HG03460 (cell line): ENCODE results near the gene PPARD.
"Not testable (repeated sequence)": the region's sequence is repeated elsewhere in the genome, so short reads cannot be mapped to it uniquely, and the experiment has no call there.

Experiments
- ATAC-seq: cut with Tn5 transposase; IDR thresholded peaks from one replicate; pipeline ENCODE4 v1.9.1; 2021; ENCODE audit not compliant: unreplicated experiment

PPARD gene

DNA sequence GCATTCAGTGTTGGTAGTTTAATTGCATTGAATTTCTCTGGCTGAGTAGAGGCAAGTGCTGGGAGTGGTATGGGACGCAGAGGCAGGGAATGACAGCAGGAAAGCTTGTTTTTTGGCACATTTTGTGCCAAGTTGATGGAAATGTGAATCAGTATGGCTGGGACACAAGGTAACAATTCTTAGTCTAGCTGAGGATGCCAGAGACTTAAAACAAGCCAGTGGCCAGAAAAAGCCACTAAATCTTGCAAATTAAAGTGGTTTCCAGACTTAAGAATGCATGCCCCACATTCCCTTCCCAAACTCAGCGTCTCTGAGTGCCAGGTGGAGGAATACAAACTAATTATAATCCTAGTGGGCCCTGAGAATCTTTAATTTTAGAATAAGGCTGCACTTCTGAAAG, 35.9 kb downstream of the PPARD start:
- ATAC-seq = no peak

DNA sequence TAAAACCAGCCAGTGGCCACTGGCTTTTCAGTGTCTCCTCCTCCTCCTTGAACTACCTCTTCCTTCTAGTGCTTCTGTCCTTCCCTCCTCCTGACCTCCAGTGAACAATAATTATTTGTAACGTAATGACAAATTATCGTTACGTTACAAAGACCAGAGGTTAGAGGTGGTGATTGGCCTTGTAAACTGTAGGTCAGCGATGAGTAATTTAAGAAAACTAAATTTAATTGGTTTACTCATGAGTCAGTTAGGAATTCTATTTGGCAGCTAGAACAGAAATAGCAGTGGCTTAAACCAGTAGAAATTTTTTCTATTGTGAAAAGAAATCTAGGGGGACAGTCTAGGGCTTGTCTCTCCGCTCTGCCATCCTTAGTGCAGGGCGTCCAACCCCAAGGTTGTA, 38.8 kb downstream of the PPARD start:
- ATAC-seq = no peak

DNA sequence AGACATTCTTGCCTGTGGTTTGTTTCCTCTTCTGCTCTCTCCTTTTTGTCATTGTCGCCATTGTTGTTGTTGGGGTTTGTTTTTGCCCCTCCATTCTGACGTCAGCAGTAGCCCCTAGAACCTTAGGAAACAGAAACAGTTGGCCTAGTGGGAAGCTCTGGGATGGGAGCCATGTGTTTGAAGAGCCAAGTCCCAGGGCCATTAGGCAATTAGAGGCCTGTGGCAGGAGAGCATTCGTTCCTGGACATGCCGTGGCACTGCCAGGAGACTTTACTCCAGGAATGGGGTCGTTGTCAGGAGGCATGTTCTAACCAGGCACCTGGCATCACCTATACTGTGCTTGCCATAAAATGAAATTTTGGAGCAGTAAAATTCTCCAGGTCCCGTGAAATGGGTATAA, 39.7 kb downstream of the PPARD start:
- no peak for ATAC-seq

DNA sequence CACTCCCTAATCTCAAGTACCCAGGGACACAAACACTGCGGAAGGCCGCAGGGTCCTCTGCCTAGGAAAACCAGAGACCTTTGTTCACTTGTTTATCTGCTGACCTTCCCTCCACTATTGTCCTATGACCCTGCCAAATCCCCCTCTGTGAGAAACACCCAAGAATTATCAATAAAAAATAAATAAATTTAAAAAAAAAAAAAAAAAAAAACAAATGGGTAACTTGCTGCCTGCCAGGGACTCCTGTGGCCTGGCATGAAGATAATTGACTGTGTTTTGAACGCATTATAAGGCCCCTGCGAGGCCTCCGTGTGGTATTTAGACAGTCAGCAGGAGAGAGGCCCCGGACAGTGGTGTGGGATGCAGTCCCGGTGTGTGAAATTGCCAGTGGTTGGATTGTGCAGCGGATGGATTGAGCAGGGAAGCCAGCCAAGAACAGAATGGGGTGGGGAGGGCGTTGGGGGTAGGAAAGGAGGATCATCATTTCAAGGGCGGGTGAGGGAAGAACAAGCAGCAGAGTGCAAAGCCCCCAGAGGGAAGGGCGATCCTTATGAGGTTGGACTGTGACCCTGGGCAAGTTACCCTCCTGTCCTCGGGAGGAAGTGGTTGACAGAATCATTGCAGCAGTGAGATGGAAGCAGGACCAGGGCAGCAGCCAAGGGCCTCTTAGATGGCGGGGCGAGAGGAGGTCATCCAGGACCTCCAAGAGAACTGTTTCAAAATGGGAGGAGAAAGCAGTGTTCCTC, 43.3 kb downstream of the PPARD start:
- no peak for ATAC-seq

DNA sequence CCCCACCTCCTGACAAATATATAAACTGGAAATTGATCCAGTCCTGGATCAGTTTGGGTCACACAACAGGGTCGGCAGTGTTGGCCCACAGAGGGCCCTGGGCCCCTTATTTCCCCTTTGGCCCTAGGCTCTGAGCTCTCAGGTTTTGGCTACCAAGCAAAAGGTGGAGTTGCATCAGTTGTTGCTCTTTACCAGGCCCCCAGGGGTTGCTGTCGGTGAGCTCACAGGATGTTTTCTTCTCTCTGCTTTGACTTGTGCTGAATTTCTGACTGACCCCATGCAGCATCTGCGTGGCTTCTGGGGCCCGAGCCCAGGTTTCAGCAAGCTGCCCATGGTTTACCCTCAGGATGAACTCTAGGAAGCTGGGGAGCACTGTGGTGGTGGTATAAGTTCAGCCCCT, 44.6 kb downstream of the PPARD start:
- no peak for ATAC-seq

DNA sequence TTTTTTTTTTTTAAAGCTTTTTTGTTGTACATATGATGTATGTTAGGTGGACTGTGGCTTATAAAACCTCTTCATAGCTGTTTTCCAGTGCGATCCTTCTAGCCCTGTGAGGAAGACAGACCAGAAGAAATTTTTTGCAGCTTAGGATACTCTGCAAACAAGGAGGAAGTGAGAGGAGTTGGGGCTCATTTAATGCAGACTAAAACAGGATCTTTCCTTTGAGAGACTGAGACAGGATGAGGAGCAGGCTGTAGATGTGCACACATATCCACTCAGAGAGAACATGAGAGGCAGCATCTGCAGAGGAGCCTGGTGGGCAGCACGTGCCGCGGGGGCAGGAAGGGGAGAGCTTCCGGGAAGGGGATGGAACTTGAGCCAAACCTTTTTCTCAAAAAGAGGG, 45.7 kb downstream of the PPARD start:
- no peak for ATAC-seq

DNA sequence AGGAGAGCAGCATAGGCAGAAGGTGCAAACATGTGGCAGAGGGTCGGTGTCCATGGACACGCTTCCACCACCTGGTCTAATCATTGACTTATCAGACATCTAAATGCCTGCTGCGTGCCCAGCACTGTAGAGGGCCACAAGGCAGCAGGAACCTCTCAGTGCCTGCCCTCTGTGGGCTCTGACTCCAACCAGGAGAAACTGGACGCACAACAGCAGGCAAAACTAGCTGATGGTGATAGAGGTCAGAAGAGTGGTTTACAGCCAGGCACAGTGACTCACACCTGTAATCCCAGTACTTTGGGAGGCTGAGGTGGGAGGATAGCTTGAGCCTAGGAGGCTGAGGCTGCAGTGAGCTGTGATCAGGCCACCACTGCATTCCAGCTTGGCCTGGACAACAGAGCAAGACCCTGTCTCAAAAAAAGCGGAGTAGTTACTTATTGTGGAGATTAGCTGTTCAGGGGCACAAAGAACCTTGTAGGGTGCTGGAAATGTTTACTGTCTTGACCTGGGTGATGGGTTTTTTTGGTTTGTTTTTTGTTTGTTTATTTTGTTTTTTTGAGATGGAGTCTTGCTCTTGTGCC, 46.5 kb downstream of the PPARD start:
- no peak for ATAC-seq

DNA sequence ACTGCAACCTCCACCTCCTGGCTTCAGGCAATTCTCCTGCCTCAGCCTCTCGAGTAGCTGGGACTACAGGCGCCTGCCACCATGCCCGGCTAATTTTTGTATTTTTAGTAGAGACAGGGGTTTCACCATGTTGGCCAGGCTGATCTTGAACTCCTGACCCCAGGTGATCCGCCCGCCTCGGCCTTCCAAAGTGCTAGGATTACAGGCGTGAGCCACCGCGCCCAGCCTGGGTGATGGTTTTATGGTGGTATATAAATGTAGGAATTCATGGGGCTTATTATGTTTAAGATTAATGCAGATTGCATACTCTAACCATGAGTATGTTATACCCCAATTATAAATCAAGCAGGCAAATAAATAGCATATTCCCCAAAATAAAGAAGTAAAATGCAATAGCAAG, 47.0 kb downstream of the PPARD start:
- ATAC-seq = not testable (repeated sequence)

DNA sequence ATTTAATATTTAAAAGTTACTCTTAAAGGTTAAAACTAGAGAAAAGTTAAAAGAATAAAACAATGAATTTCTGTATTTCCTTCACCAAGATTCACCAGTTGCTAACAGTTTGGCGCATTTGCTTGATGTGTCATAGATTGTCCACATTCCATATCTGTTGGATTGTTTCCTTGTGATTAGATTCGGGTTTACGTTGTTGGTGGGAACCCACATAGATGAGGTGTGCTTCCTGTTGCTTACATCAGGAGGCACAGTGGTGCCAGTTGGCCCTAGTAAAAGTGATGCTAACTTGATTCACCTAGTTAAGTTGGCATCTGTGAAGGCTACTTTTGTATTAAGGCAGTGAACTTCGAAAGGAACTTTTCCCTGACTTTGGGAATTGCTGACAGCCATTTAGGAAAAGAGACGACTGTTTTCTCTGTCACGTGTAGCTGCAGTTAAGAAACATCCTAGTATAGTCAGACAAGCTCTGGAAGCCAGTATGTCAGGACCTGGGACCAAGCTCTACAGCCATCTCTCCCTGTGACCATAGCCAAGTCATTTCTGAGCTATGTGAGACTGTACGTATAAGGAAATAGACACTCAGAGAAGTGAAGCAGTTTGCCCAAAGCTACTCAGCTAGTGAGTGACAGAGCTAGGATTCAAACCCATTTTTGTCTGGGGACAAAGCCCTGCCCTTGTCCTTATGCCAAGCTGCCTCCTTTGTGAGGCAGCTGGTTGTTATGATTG, 49.0 kb downstream of the PPARD start:
- no peak for ATAC-seq

DNA sequence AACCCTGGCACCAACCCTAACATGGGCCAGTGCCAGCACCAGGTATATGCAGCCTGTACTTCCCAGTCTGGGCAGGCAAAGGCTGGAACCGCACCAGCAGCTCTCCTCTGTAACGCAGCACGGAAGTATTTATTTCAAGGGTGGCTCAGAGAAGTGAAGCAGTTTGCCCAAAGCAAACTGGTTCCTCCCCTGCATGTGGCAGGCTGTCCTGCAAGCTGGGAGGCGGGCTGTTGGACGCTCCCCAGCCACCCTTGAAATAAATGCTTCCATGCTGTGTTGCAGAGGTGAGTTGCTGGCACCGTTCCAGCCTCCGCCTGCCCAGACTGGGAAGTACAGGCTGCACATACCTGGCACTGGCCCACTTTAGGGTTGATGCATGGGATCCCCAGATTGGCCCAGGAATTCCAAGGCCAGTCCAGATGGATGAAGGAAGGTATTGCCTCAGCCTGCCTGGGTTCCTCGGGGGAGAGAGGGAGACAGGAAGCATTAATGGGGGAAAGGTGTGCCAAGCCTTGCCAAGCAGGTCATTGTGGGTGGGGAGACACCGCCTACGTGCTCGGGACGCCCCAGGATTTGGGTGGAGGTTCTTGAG, 49.8 kb downstream of the PPARD start:
- ATAC-seq = no peak

DNA sequence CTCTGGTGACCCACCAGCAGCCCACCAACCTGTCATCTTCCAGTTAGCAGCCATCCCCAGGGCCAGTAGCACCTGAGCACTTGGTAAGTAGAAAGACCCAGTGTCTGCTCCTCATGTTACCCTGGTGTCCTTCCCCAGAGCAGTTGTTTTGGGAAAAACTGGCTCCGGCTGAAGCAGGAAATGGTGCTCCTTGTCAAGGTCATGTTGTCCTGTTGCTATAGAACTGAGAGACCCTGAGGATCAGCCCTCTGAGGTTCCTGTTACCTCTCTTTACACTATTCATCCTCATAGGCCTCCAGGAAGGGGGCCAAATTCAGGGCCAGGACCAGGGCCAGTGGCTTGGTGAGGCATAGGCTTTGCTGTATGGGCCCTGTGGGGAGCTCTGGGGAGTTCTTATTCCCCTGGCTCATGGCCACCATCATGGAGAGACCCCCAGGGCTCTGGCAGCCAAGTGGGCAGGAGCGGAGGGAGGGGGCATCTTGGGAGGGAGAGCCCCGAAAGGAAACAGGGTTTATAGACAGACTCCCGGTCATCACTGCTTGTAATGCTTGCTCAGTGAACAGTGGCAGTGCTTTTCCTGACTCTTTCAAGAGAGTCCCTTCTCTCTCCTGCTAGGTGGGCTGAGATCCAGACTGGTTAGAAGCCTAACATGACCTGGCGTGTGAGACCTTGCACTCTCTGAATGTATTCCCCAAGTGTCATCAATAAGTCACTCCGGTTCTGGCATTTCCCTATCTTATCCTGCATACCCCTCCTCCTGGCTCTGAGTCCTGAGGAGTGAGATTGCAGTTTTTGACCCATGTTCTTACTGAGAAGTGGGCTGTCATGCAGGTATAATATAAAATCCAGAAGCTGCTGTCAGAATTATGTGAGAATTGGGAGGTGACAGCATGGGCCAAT, 50.7 kb downstream of the PPARD start:
- ATAC-seq = no peak

DNA sequence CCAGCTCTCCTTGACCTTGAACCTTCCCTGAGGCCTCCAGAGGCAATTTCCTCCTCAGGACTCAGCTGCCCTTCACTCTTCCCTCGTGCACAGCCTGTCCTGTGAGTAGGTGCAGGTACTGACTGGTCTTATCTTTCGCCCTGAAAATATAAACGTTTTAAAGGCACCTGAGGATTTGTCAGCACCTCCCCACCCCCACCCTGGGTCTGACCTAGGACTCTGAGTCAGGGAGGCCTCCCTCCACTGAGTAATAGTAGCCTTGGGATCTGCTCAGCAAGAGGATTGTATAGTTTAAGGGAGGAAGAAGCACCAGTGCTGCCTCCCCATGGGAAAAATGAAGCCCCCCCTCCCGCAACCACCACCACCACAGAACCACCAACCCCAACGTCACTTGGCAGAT, 54.6 kb downstream of the PPARD start:
- ATAC-seq = no peak

DNA sequence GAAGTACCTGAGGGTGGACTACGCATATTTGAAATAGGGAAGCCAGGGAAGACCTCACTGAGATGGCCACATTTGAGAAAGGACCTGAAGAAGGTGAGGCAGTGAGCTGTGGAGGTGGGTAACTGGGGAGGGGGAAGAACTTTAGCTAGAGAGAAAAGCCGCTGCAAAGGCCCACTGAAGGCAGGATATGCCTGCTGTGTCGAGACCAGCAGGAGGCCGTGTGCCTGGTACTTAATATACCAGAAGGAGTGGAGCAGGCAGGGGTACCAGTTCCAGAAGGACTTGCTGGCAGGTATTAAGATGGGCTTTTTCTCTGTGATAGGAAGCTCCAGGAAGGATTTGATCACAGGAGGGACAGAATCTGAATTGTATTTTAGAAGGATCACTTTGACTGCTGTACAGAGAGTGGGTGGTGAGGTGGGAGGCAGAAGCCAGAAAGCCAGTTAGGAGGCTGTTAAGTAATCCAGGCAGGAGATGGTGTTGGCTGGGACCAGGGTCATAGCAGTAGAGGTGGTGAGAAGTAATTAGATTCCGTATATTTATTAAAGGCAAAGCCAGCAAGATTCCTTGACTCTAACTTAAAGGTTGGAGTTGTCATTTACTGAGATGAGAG, 55.6 kb downstream of the PPARD start:
- ATAC-seq = no peak

DNA sequence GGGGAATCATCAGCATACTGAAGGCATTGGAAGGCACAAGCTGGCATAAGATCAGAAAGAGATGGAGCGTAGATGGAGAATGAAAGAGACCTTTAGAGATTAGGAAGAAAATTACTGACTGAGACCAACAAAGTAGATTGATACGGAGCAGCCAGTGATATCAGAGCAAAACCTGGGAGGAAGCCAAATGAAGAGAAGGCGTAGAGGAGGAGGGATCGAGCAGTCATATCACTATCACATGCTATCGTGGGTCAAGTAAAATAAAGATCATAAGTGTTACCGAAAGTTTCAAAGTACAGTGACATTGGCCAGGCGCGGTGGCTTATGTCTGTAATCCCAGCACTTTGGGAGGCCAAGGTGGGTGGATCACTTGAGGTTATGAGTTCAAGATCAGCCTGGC, 56.2 kb downstream of the PPARD start:
- ATAC-seq = no peak

DNA sequence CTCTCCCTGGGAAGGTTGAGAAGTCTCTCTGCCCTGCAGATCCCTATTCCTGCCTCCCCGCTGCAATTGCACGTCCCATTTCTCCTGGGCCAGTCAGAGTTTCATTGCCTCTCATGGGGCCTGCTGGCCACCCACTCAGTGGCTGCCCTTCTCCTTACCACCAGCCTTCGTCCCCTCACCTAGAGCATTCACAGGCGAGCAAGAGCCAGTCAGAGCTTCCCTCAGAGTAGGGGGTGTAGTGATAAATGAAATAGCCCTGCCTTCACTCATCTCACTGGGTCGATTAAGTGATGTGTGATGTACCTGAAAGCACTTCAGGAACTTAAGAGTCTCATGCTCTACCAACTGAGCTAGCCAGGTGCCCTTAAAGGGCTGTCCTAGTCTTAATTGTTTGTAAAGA, 57.8 kb downstream of the PPARD start:
- ATAC-seq = no peak

DNA sequence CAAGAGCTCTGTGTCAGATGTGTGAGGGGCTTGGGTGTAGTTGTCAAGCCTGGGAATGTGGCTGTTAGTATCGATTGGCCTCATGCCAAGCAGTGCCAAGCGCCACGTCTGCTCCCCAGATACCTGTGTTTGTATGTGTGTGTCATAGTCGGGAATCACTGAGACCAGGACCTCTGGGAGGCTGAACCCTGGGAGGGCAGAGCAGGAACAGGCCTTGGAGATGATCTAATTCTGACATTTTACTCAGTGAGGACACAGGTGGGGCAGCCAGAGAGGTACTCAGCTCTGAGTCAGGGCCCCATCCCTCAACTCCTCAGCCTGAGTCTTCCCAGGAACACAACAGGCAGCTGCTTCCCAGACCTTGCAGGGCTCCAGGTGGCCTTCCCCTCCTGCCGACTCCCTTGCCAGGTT, 58.5 kb downstream of the PPARD start:
- no peak for ATAC-seq

DNA sequence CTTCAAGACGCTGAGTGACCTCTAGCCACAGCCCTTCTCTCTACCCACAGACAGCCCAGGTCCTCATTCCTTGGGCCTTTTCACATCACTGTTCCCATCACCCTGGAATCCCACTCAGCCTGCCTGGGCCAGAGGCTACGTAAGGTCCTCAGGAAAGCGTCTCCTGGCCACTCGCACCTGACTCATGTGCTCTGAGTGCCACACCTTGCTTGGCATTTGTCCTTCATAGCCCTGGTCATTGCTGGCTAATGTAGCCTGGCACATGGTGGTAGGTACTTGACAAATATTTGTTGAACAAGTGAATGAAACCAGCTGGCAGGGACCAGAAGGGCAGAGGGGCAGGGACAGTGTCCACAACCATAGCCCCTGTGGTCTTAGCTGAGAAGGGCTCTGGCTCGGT, 59.2 kb downstream of the PPARD start:
- no peak for ATAC-seq

DNA sequence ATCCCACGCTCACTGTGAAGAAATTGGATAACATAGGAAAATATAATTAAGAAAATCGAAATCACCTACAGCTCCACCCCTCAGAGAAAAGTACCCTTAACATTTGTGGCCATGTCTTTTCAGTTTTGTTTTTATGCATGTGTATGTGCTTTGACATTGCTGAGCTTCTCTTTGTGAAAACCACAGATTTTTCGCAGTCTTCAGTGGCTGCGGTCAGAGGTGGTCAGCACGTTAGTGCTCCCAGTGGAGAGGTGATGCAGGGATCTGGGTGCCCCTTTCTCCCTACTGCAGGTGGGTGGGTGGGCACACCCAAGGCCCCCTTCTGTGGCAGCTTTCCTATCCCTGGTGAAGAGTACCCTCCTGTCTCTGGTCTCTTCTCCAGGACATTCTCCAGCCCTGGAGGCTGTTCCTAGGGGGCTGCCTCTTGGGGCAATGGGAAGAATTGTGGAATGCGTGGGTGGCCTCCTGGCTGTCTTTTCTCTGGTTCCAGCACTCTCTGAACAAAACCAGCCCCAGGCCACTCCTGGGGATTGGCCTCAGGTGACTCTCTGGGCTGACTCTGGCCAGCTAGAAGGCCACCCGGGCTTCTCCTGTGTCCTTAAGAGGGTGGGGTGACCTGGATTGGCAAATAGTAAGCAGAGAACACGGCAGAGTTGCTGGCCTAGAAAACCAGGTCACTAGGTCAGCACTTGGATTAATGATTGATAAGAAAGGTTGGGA, 59.9 kb downstream of the PPARD start:
- ATAC-seq = no peak

DNA sequence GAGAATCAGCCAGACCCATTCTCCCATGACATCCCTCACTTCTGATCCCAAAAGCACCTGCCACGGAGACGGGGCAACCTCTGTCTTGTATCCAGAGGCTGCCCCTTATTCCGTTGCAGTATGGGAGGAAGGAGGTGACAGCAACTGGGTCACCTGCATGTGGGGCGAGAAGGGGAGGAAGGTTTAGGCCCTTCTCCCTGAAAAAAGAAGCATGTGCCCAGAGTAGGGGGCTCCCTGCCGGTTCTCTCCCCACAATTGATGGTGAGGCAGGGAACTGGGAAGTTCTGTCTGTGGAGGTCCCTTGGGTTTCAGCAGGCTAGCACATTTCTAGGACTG, 60.5 kb downstream of the PPARD start:
- ATAC-seq = no peak
